SK-N-SH (cell line): ENCODE measurements around the gene AEN. TPM values are rescaled to one million over a fixed set of nuclear protein-coding genes. Genes with fewer than 3 reads are reported as not detected.

Experiments used
- CTCF ChIA-PET: fragments of 300-600, 350-600 bp; formaldehyde crosslinking; extraction: SDS; loops from one replicate; lab custom pipeline; 2021; lab: Yijun Ruan, JAX
- POLR2A ChIA-PET: fragments of 350-600 bp; sonication (Branson Sonifier 250); formaldehyde crosslinking; extraction: SDS; loops from one replicate; lab custom pipeline; 2020; ENCODE audit warnings: antibody characterized with exemption, inconsistent platforms; lab: Yijun Ruan, JAX
- DNase-seq: peaks from one replicate; pipeline ENCODE4 v3.0.0; 2012
- H2AFZ ChIP-seq: fragments of 200-600 bp; sonication (generic); 2 replicates; pipeline ENCODE4 v1.8.1; 2016; ENCODE audit warnings: antibody characterized with exemption, mild to moderate bottlenecking, low read depth
- H3F3A ChIP-seq: fragments of 200-600 bp; sonication (generic); replicated peaks from 2 replicates; pipeline ENCODE3; 2016; ENCODE audit warnings: antibody characterized with exemption, mild to moderate bottlenecking; ENCODE audit not compliant: insufficient read depth
- H3K27ac ChIP-seq, 2 experiments: fragments of 200-500 bp in 1 of 2; fragments of 200-600 bp in 1 of 2; sonication (Bioruptor generic) in 1 of 2; sonication (generic), shearing (Covaris generic) in 1 of 2; 2 replicates each; pipeline versions ENCODE4 v1.5.1 to v1.6.1; 2014 to 2016; ENCODE audit warnings: low read depth in 2 of 2, inconsistent platforms in 1 of 2, low read length in 1 of 2, mild to moderate bottlenecking in 1 of 2, mixed read lengths in 1 of 2
- H3K27me3 ChIP-seq: fragments of 200-600 bp; sonication (generic), shearing (Covaris generic); 2 replicates; pipeline ENCODE4 v1.6.1; 2016; ENCODE audit warnings: mixed run types; ENCODE audit not compliant: insufficient read depth
- H3K36me3 ChIP-seq, 2 experiments: fragments of 200-500 bp in 1 of 2; fragments of 200-600 bp in 1 of 2; sonication (Bioruptor generic) in 1 of 2; sonication (generic) in 1 of 2; replicated peaks in 1 of 2; 2 replicates each; pipeline versions ENCODE3 to v1.5.1; 2014 to 2016; ENCODE audit warnings: low read length in 1 of 2, mild to moderate bottlenecking in 1 of 2; ENCODE audit not compliant: insufficient read depth in 2 of 2, control insufficient read depth in 1 of 2
- H3K4me1 ChIP-seq, 2 experiments: fragments of 200-500 bp in 1 of 2; fragments of 200-600 bp in 1 of 2; sonication (Bioruptor generic) in 1 of 2; sonication (generic), shearing (Covaris generic) in 1 of 2; 2 replicates each; pipeline versions ENCODE4 v1.5.1 to v1.6.1; 2014 to 2016; ENCODE audit warnings: low read depth in 1 of 2, low read length in 1 of 2, mixed run types in 1 of 2; ENCODE audit not compliant: insufficient read depth in 2 of 2, control insufficient read depth in 1 of 2
- H3K4me2 ChIP-seq: fragments of 200-600 bp; sonication (generic), shearing (Covaris generic); 2 replicates; pipeline ENCODE4 v1.6.1; 2017; ENCODE audit warnings: mixed run types
- H3K4me3 ChIP-seq, 2 experiments: fragments of 200-500 bp in 1 of 2; fragments of 200-600 bp in 1 of 2; sonication (Bioruptor generic) in 1 of 2; sonication (generic), shearing (Covaris generic) in 1 of 2; 2 replicates each; pipeline versions ENCODE4 v1.5.1 to v1.8.1; 2014 to 2016; ENCODE audit warnings: low read depth in 2 of 2, inconsistent platforms in 1 of 2, low read length in 1 of 2, mild to moderate bottlenecking in 1 of 2, mixed read lengths in 1 of 2, moderate library complexity in 1 of 2
- H3K79me2 ChIP-seq: fragments of 200-600 bp; sonication (generic); 2 replicates; pipeline ENCODE4 v1.8.1; 2017; ENCODE audit warnings: mild to moderate bottlenecking; ENCODE audit not compliant: insufficient read depth
- H3K9ac ChIP-seq: fragments of 200-600 bp; sonication (generic); 2 replicates; pipeline ENCODE4 v1.6.1; 2017; ENCODE audit warnings: mixed run types
- H3K9me2 ChIP-seq: fragments of 200-600 bp; sonication (generic); 2 replicates; pipeline ENCODE4 v1.6.1; 2017; ENCODE audit warnings: mixed run types
- H3K9me3 ChIP-seq: fragments of 200-600 bp; sonication (generic); 2 replicates; pipeline ENCODE4 v1.6.1; 2017; ENCODE audit warnings: mixed run types, mild to moderate bottlenecking, moderate library complexity
- H4K20me1 ChIP-seq: fragments of 200-600 bp; sonication (generic); 2 replicates; pipeline ENCODE4 v1.6.1; 2017; ENCODE audit warnings: mild to moderate bottlenecking, mixed run types; ENCODE audit not compliant: insufficient read depth
- ELF1 ChIP-seq: IDR thresholded peaks from 2 replicates; pipeline ENCODE4 v1.4.0; 2012
- EZH2phosphoT487 ChIP-seq: fragments of 200-600 bp; sonication (generic); IDR thresholded peaks from 2 replicates; pipeline ENCODE4 v1.6.1; 2017; ENCODE audit warnings: low read depth, mixed run types, mild to moderate bottlenecking, antibody characterized with exemption, moderate library complexity, borderline replicate concordance
- FOSL2 ChIP-seq: IDR thresholded peaks from 2 replicates; pipeline ENCODE4 v1.4.0; 2012; ENCODE audit warnings: low read depth, mild to moderate bottlenecking, moderate library complexity, borderline replicate concordance
- FOXM1 ChIP-seq: IDR thresholded peaks from 2 replicates; pipeline ENCODE4 v1.4.0; 2012; ENCODE audit warnings: low read depth, mild to moderate bottlenecking
- GABPA ChIP-seq: IDR thresholded peaks from 2 replicates; pipeline ENCODE4 v1.4.0; 2012; ENCODE audit warnings: low read depth, mild to moderate bottlenecking
- MXI1 ChIP-seq: IDR thresholded peaks from 2 replicates; pipeline ENCODE4 v1.6.1; 2012; ENCODE audit warnings: mild to moderate bottlenecking, low read depth, low read length, improper control_type of control experiment
- POLR2AphosphoS5 ChIP-seq: IDR thresholded peaks from 2 replicates; pipeline ENCODE4 v1.6.1; 2012; ENCODE audit warnings: low read depth, low read length
- REST ChIP-seq: IDR thresholded peaks from 2 replicates; pipeline ENCODE4 v1.6.1; 2012; ENCODE audit warnings: mild to moderate bottlenecking, low read depth, low read length, moderate library complexity
- RXRA ChIP-seq: IDR thresholded peaks from 2 replicates; pipeline ENCODE4 v1.4.0; 2012; ENCODE audit warnings: low read depth, mild to moderate bottlenecking, borderline replicate concordance
- TAF1 ChIP-seq: IDR thresholded peaks from 2 replicates; pipeline ENCODE4 v1.6.1; 2012; ENCODE audit warnings: low read depth, mild to moderate bottlenecking, low read length, moderate library complexity, borderline replicate concordance
- TCF12 ChIP-seq: IDR thresholded peaks from 2 replicates; pipeline ENCODE4 v1.4.0; 2012
- TEAD4 ChIP-seq: IDR thresholded peaks from 2 replicates; pipeline ENCODE4 v1.4.0; 2012; ENCODE audit warnings: mild to moderate bottlenecking, borderline replicate concordance; ENCODE audit not compliant: insufficient read depth
- USF2 ChIP-seq: fragments of 150-350 bp; IDR thresholded peaks from 2 replicates; pipeline ENCODE4 v1.6.1; 2017; ENCODE audit warnings: antibody characterized with exemption, low read length, low read depth, borderline replicate concordance
- WGBS: methylation state at CpG from one replicate; pipeline ENCODE4 v1.1.6; 2017; ENCODE audit warnings: low lambda C conversion rate; 5-methylcytosine and 5-hydroxymethylcytosine counted together
- polyA plus RNA-seq, 3 experiments: library from polyadenylated mRNA; depleted of rRNA; stranded (reverse); fragments of >200 nt; gene quantifications; 2 replicates each; pipeline ENCODE4 v1.2.3, GENCODE V29; 2012
- TF ChIP-seq, protein P1 (sequence below): fragments of 150-350 bp; IDR thresholded peaks from 2 replicates; pipeline ENCODE4 v1.6.1; 2016; ENCODE audit warnings: mild to moderate bottlenecking, low read depth, low read length
- TF ChIP-seq, protein P2 (sequence below): IDR thresholded peaks from 2 replicates; pipeline ENCODE4; 2012

Gene AEN
- polyA plus RNA-seq, 1 of the 3 experiments (the other 2 are of a cell fraction), result 46.4 TPM

GRCh38 chr15:88605189-88606069 is 15.7 kb upstream of the AEN start:
- H2AFZ ChIP-seq, result 0 out of 2 replicates have a peak overlapping the region, but pooled peaks have one; percentile 3
- no peaks in the 10 kb centered on the region for H3K9me2 ChIP-seq
- no peaks in the 10 kb centered on the region for H3K36me3 ChIP-seq
- WGBS, result 11% methylated on average over 29 of the region's 58 CpGs
- TF ChIP-seq REST, result peak; percentile 98
- TF ChIP-seq FOSL2, result no peak
- peak; percentile 16; the same call in 1 of the 2 replicates for TF ChIP-seq MXI1
- TF ChIP-seq, all 33 proteins: peak for 2
- no peaks in the 10 kb centered on the region for H3K79me2 ChIP-seq
- H3K9ac ChIP-seq, result no peak overlapping the region
- POLR2A ChIA-PET, result interaction anchor here (1.5 to 1.6 kb wide), 2 partner anchors 19 to 33 kb away, joined by 7 to 11 read pairs; no protein-coding TSS in a partner anchor
- peak overlapping the region; percentile 59; the same call in 1 of the 2 replicates for H3K4me2 ChIP-seq
- H4K20me1 ChIP-seq, result no peaks in the 10 kb centered on the region
- peak; percentile 70 for DNase-seq
- peaks cover 0 to 16% of the 10 kb centered on the region in 2 experiments; a peak in 1 of 4 replicates for H3K4me1 ChIP-seq
- peaks cover 24% of the 10 kb centered on the region for H3K27me3 ChIP-seq
- CTCF ChIA-PET, result interaction anchor here (1.0 to 2.3 kb wide), 6 partner anchors 10 to 127 kb away, joined by 3 to 12 read pairs (median 4); no protein-coding TSS in a partner anchor
- peak overlapping the region in 1 of 2 experiments; percentile 48; a peak in 2 of 4 replicates for H3K4me3 ChIP-seq
- H3K27ac ChIP-seq, result no peak overlapping the region
- H3K9me3 ChIP-seq, result no peaks in the 10 kb centered on the region
- no peaks in the 10 kb centered on the region for H3F3A ChIP-seq

- Histone ChIP-seq H3K4me2 (no peak overlapping the region), H3K9me3 (no peaks in the 10 kb centered on the region), H3K4me1 (peaks cover 0 to 20% of the 10 kb centered on the region in 2 experiments; a peak in 1 of 4 replicates), H3K9ac (no peak overlapping the region), H3F3A (no peaks in the 10 kb centered on the region), H3K36me3 (no peaks in the 10 kb centered on the region), H3K27ac (no peak overlapping the region), H3K79me2 (no peaks in the 10 kb centered on the region), H4K20me1 (no peaks in the 10 kb centered on the region), H3K4me3 (no peak overlapping the region; a peak in 1 of 4 replicates), H3K9me2 (no peaks in the 10 kb centered on the region), H2AFZ (no peak overlapping the region), H3K27me3 (peaks cover 24% of the 10 kb centered on the region)
- ChIA-PET POLR2A (no interaction called here), CTCF (interaction anchor here (2.3 kb wide), 1 partner anchor 128 kb away, joined by 12 read pairs; no protein-coding TSS in a partner anchor)
- DNase-seq, result no peak
- WGBS, result 66% methylated on average over 26 of the region's 26 CpGs
- TF ChIP-seq RXRA (no peak), POLR2AphosphoS5 (no peak), TCF12 (no peak), TAF1 (no peak), GABPA (no peak), FOSL2 (no peak), TEAD4 (no peak), ELF1 (no peak), EZH2phosphoT487 (no peak), FOXM1 (no peak), USF2 (no peak)
- TF ChIP-seq, protein P1, sequence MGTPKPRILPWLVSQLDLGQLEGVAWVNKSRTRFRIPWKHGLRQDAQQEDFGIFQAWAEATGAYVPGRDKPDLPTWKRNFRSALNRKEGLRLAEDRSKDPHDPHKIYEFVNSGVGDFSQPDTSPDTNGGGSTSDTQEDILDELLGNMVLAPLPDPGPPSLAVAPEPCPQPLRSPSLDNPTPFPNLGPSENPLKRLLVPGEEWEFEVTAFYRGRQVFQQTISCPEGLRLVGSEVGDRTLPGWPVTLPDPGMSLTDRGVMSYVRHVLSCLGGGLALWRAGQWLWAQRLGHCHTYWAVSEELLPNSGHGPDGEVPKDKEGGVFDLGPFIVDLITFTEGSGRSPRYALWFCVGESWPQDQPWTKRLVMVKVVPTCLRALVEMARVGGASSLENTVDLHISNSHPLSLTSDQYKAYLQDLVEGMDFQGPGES, result no peak
- TF ChIP-seq, protein P2, sequence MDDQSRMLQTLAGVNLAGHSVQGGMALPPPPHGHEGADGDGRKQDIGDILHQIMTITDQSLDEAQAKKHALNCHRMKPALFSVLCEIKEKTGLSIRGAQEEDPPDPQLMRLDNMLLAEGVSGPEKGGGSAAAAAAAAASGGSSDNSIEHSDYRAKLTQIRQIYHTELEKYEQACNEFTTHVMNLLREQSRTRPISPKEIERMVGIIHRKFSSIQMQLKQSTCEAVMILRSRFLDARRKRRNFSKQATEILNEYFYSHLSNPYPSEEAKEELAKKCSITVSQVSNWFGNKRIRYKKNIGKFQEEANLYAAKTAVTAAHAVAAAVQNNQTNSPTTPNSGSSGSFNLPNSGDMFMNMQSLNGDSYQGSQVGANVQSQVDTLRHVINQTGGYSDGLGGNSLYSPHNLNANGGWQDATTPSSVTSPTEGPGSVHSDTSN, result no peak
Observed at GRCh38 chr15:88606070-88606794, 14.9 kb upstream of the AEN start.
